ENCODE measurements around the gene GTPBP4.
"Not testable (repeated sequence)": the region's sequence is repeated elsewhere in the genome, so short reads cannot be mapped to it uniquely, and the experiment has no call there.

GTPBP4 gene

GRCh38 chr10:1058017-1058416, 69.8 kb downstream of the GTPBP4 start:
- TF ChIP-seq CTCF (IDR thresholded peaks at IDR 0.05; ENCODE audit: low read depth, low read length, missing control alignments) = no peak
- DNase-seq (ENCODE audit: low read depth) = no peak
- peak overlapping the region; percentile 92 for H3K4me3 ChIP-seq (ENCODE audit: low read depth, low read length)

- no peak for TF ChIP-seq CTCF (IDR thresholded peaks at IDR 0.05; ENCODE audit: low read depth, low read length, missing control alignments)
- DNase-seq (ENCODE audit: low read depth) = no peak
- no peak overlapping the region for H3K4me3 ChIP-seq (ENCODE audit: low read depth, low read length)
Observed at GRCh38 chr10:1059902-1060301, 71.7 kb downstream of the GTPBP4 start.

GRCh38 chr10:1061930-1062774, 73.9 kb downstream of the GTPBP4 start:
- no peak for DNase-seq (ENCODE audit: low read depth)
- H3K4me3 ChIP-seq (ENCODE audit: low read depth, low read length) = no peak overlapping the region
- no peak for TF ChIP-seq CTCF (IDR thresholded peaks at IDR 0.05; ENCODE audit: low read depth, low read length, missing control alignments)

GRCh38 chr10:1063232-1063865, 75.1 kb downstream of the GTPBP4 start:
- H3K4me3 ChIP-seq (ENCODE audit: low read depth, low read length) = no peak overlapping the region
- DNase-seq (ENCODE audit: low read depth) = no peak
- no peak for TF ChIP-seq CTCF (IDR thresholded peaks at IDR 0.05; ENCODE audit: low read depth, low read length, missing control alignments)

- no peak overlapping the region for H3K4me3 ChIP-seq (ENCODE audit: low read depth, low read length)
- TF ChIP-seq CTCF (IDR thresholded peaks at IDR 0.05; ENCODE audit: low read depth, low read length, missing control alignments) = no peak
- no peak for DNase-seq (ENCODE audit: low read depth)
Observed at GRCh38 chr10:1064964-1065247, 76.7 kb downstream of the GTPBP4 start.

GRCh38 chr10:1066734-1067133, 78.5 kb downstream of the GTPBP4 start:
- H3K4me3 ChIP-seq (ENCODE audit: low read depth, low read length); DNase-seq (ENCODE audit: low read depth): not testable (repeated sequence)

- DNase-seq (ENCODE audit: low read depth) = no peak
- H3K4me3 ChIP-seq (ENCODE audit: low read depth, low read length) = no peak overlapping the region
- TF ChIP-seq CTCF (IDR thresholded peaks at IDR 0.05; ENCODE audit: low read depth, low read length, missing control alignments) = no peak
Observed at GRCh38 chr10:1068380-1069361, 80.4 kb downstream of the GTPBP4 start.

Data from GM12864 (cell line).